ENCODE data around the gene NNT.
"Not testable (repeated sequence)": the region's sequence is repeated elsewhere in the genome, so short reads cannot be mapped to it uniquely, and the experiment has no call there.

Gene NNT

DNA sequence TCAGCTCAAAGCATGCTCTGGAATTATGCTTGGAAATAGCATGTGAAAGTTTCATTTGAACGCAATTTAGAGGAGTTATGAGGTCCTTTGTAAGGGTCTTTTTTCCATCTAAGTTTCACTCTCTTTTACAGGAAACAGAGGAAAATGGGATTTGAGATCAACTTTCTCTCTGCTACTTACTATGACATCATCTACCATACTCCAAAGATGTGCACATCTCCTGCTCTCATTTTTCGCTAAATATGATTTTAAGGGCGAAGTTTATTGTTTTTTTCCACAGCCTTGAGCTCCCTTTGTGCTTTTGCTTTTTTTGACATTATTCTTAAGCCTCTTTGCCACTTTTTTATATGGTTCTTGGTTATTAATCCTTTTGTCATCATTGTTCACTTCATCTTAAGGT lies 125.6 kb downstream of the NNT start:
- DNase-seq: no peak

DNA sequence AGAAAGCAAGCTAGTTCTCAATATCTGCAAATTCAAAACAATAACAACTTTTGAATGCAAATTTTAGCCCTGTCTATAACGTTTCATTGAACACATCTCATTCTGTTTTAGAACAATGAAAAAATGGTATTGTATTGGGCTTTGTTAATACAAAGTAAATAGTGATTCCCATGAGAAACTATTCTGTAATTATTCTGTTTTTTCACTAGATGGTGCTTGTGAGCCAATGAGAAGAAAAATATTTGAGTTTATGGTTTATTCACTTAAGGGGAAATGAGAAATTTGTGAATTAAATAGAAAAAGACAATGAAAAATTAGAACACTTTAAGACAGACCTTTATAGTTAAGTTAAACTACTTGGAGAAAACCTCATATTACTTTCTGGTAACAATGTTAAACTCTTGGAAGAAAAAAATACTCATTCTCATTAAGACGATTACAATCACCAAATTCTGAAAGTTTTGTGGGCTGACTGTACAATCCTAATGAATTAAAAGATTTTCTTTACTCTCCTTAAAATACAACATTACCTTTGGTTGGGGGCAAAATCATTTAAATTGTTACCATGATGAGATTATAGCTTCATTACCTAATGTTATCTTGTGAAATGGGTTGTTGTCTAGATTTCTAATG lies 127.0 kb downstream of the NNT start:
- DNase-seq: peak; percentile 4 to 11

DNA sequence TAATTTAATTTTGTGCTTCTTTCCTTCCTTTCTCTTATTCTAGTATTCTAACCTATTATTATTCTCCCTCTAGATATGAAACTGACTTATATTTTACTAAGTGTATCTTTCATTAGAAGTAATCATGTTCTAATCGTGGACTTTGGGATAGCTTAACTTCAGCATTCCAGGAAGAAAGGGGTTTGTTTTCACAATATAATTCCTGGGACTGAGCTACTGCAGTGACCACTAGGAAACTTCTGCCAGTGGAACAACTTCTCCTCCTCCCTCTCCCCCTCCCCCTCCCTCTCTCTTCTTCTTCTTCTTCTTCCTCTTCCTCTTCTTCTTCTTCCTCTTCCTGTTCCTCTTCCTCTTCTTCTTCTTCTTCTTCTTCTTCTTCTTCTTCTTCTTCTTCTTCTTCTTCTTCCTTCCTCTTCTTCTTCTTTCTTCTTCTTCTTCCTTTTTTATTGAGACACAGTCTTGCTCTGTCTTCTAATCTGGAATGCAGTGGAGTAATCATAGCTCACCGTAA lies 127.9 kb downstream of the NNT start:
- no peak for DNase-seq

DNA sequence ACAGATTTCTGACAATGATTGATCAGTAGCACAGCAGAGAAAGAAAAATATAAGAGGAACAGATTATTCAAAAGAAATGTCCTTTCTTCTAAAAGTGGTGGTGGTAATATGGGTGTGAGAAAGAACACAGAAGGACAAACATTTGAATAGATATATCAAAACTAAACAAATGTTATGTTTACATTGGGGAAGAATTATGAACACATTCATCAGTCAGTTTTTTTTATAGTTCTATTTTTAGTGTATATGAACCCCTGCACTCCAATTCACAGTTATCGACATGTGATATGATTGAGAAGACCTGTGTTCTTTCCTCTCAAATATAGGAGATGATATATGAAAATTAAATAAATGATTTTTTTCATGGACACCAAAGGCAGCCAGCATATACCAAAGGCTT lies 128.6 kb downstream of the NNT start:
- DNase-seq: no peak

DNA sequence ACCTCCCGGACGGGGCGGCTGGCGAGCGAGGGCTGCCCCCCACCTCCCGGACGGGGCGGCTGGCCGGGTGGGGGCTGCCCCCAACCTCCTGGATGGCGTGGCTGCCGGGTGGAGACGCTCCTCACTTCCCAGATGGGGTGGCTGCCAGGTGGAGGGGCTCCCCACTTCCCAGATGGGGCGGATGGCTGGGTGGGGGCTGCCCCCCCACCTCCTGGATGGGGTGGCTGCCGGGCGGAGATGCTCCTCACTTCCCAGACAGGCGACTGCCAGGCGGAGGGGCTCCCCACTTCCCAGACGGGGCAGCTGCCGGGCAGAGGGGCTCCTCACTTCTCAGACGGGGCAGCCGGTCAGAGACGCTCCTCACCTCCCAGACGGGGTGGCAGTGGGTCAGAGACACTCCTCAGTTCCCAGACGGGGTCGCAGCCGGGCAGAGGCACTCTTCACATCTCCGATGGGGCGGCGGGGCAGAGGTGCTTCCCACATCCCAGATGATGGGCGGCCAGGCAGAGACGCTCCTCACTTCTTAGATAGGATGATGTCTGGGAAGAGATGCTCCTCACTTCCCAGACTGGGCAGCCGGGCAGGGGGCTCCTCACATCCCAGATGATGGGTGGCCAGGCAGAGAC lies 143.1 kb downstream of the NNT start:
- DNase-seq: not testable (repeated sequence)

DNA sequence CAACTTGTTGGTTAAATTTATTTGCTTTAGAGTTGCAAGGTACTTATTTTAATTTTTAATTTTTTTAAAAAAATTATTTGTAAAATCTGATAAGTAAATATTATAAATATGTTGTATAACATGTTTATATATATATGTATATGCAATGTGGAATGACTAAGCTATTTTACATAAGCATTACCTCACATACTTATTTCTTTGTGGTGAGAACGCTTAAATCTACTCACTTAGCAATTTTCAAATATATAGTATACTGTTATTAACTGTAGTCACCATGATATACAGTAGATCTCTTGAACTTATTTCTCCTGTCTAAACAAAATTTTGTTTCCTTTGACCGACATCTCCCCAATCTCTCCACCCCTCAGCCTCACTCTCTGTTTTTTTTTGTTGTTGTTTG lies 147.8 kb downstream of the NNT start:
- DNase-seq: no peak

DNA sequence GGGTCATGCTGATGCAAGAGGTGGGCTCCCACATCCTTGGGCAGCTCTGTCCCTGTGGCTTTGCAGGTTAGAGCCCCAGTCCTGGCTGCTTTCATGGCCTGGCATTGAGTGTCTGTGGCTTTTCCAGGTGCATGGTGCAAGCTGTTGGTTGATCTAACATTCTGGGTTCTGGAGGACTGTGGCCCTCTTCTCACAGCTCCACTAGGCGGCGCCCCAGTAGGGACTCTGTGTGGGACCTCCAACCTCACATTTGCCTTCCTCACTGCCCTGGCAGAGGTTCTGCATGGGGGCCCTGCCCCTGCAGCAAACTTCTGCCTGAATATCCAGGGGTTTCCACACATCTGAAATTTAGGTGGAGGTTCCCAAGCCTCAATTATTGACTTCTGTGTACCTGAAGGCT lies 150.1 kb downstream of the NNT start:
- DNase-seq: no peak

Measured in inflammatory macrophage treated with lipopolysaccharide for 1 hour (primary cell).